ENCODE data around the gene PHKG1. TPM values are rescaled to one million over a fixed set of nuclear protein-coding genes. Genes with fewer than 3 reads are reported as not detected.
A peak's percentile ranks its signal among the peaks of the same experiment; 100 is the strongest.
"Not testable (repeated sequence)": the region's sequence is repeated elsewhere in the genome, so short reads cannot be mapped to it uniquely, and the experiment has no call there.

Gene PHKG1
- total RNA-seq, 1 experiment from 2014 or later = 0.22 TPM

DNA sequence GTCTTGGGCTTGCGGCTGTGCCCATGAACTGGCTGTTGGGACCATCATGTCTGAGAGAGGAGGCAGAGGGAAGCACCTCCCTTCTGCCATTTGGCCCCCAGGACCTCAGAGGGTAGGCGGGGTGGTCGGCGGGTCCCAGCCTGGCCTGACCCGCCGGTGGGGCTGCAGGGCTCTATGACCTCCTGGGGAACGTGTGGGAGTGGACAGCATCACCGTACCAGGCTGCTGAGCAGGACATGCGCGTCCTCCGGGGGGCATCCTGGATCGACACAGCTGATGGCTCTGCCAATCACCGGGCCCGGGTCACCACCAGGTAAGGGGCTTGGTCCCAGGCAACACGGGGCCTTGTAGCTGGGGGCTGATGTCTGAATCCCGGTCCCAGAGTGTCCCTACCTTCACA, 14.6 kb downstream of the PHKG1 start:
- Histone ChIP-seq H3K9me3 (ENCODE audit: low read length) (no peaks in the 10 kb centered on the region), H4K20me1 (ENCODE audit: insufficient read depth, low read depth, low read length) (no peaks in the 10 kb centered on the region), H3K4me1 (ENCODE audit: low read length) (peaks cover 11% of the 10 kb centered on the region), H3K9me2 (replicated peaks; ENCODE audit: insufficient read depth, low read length) (no peaks in the 10 kb centered on the region), H3K36me3 (ENCODE audit: insufficient read depth, low read length) (peaks cover 12% of the 10 kb centered on the region; the same call in 1 of the 2 replicates), H3K4me3 (ENCODE audit: low read length) (no peak overlapping the region), H3K79me2 (ENCODE audit: low read length) (no peaks in the 10 kb centered on the region), H3K27ac (ENCODE audit: low read length) (no peak overlapping the region), H3K9ac (ENCODE audit: low read length) (no peak overlapping the region), H3K27me3 (ENCODE audit: low read length) (no peaks in the 10 kb centered on the region), H2AFZ (ENCODE audit: low read length) (no peak overlapping the region), H3K4me2 (ENCODE audit: low read depth, low read length, poor library complexity, severe bottlenecking) (no peak overlapping the region)
- no peak for DNase-seq

DNA sequence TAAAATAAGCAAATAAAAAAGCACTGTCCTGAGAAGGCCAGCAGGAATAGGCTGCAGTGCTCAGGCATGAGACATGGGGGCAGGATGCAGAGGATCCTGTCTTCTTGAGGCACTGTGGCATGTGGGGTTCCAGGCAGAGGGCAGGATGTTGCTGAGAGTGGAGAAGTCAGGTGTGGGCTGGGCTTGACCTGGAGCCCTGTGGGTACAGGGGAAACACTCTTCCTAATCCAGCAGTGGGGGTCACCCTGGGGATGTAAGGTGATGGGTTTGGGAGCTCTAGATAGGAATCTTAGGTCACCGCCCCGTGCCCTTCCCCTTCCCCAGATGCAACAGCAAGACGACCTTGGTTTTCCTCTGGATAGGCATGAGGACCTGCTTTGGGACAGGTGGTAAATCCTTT, 15.1 kb downstream of the PHKG1 start:
- Histone ChIP-seq H3K4me3 (ENCODE audit: low read length) (no peak overlapping the region), H4K20me1 (ENCODE audit: insufficient read depth, low read depth, low read length) (no peaks in the 10 kb centered on the region), H3K4me1 (ENCODE audit: low read length) (peaks cover 6% of the 10 kb centered on the region), H3K4me2 (ENCODE audit: low read depth, low read length, poor library complexity, severe bottlenecking) (no peak overlapping the region), H3K9ac (ENCODE audit: low read length) (no peak overlapping the region), H3K27ac (ENCODE audit: low read length) (no peak overlapping the region), H3K79me2 (ENCODE audit: low read length) (no peaks in the 10 kb centered on the region), H3K36me3 (ENCODE audit: insufficient read depth, low read length) (peaks cover 16% of the 10 kb centered on the region; the same call in 1 of the 2 replicates), H3K9me2 (replicated peaks; ENCODE audit: insufficient read depth, low read length) (no peaks in the 10 kb centered on the region), H2AFZ (ENCODE audit: low read length) (no peak overlapping the region), H3K9me3 (ENCODE audit: low read length) (no peaks in the 10 kb centered on the region), H3K27me3 (ENCODE audit: low read length) (no peaks in the 10 kb centered on the region)
- DNase-seq = no peak

- Histone ChIP-seq H3K9ac (ENCODE audit: low read length) (no peak overlapping the region), H3K4me3 (ENCODE audit: low read length) (no peak overlapping the region), H3K4me1 (ENCODE audit: low read length) (no peaks in the 10 kb centered on the region), H2AFZ (ENCODE audit: low read length) (no peak overlapping the region), H3K4me2 (ENCODE audit: low read depth, low read length, poor library complexity, severe bottlenecking) (no peak overlapping the region), H3K9me3 (ENCODE audit: low read length) (no peaks in the 10 kb centered on the region), H3K27ac (ENCODE audit: low read length) (no peak overlapping the region), H3K9me2 (replicated peaks; ENCODE audit: insufficient read depth, low read length) (no peaks in the 10 kb centered on the region), H3K79me2 (ENCODE audit: low read length) (no peaks in the 10 kb centered on the region), H3K27me3 (ENCODE audit: low read length) (no peaks in the 10 kb centered on the region), H4K20me1 (ENCODE audit: insufficient read depth, low read depth, low read length) (no peaks in the 10 kb centered on the region), H3K36me3 (ENCODE audit: insufficient read depth, low read length) (peaks cover 17% of the 10 kb centered on the region; the same call in 1 of the 2 replicates)
- peak; percentile 91 for DNase-seq
Measured at GRCh38 chr7:56074371-56074791, 18.4 kb downstream of the PHKG1 start.

DNA sequence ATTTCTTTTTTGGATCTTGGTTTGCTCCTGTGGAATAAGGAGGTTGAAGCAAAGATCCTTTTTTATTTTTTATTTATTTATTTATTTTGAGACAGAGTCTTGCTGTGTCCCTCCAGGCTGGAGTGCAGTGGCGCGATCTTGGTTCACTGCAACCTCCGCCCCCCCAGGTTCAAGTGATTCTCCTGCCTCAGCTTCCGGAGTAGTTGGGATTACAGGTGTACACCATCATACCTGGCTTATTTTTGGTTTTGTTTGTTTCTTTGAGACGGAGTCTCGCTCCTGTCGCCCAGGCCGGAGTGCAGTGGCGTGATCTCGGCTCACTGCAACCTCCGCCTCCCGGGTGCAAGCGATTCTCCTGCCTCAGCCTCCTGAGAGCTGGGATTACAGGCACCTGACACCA, 26.4 kb downstream of the PHKG1 start:
- H2AFZ ChIP-seq (ENCODE audit: low read length); H3K27ac ChIP-seq (ENCODE audit: low read length); H3K9me2 ChIP-seq (replicated peaks; ENCODE audit: insufficient read depth, low read length): not testable (repeated sequence)

DNA sequence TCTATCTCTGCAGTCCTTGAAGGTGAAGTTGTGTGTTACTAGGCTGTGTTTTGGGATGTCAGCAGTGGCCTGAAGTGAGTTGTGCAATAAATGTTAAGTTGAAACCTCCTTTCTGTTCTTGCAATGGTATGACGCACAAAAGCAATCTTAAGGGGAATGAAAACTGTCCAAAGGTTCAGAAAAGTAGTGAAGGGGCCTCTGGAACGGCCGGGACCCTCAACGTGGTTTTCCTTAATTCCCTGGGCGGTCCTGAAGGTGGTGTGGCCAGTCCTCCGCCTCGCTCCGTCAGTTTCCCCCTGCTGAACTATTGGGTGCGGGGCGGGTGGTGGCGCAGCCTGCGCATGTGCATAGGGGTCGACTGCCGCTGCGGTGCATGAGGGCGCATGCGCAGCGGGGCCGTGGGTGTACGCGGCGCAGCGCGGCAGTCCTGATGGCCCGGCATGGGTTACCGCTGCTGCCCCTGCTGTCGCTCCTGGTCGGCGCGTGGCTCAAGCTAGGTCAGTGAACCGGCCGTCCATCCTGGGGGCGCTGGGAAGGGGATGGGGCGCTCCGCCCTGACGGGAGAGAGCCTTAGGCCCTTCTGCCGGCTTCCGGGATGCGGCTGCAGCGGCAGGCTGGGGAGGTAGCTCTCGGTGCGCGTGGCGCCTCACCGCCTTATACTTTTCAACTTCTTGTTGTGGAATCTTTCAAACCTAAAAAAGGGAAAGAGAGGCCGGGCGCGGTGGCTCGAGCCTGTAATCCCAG, 28.7 kb downstream of the PHKG1 start, which contains the start of gene SUMF2:
Gene SUMF2 (plus strand): TSS at position 405 of the 744 bp plus-strand sequence. CDS start 26 bp downstream, at position 431.
- Histone ChIP-seq H3K27me3 (ENCODE audit: low read length) (no peaks in the 10 kb centered on the region), H3K4me3 (ENCODE audit: low read length) (peak within 1 kb of the TSS; percentile 84), H3K4me2 (ENCODE audit: low read depth, low read length, poor library complexity, severe bottlenecking) (peak within 1 kb of the TSS; percentile 89), H3K9me3 (ENCODE audit: low read length) (no peaks in the 10 kb centered on the region), H3K4me1 (ENCODE audit: low read length) (peaks cover 55% of the 10 kb centered on the region), H3K36me3 (ENCODE audit: insufficient read depth, low read length) (peaks cover 44% of the 10 kb centered on the region), H4K20me1 (ENCODE audit: insufficient read depth, low read depth, low read length) (no peaks in the 10 kb centered on the region), H3K9me2 (replicated peaks; ENCODE audit: insufficient read depth, low read length) (no peaks in the 10 kb centered on the region), H2AFZ (ENCODE audit: low read length) (no peak within 1 kb of the TSS; the same call in 1 of the 2 replicates), H3K27ac (ENCODE audit: low read length) (peak within 1 kb of the TSS; percentile 73), H3K79me2 (ENCODE audit: low read length) (peaks cover 40% of the 10 kb centered on the region), H3K9ac (ENCODE audit: low read length) (peak within 1 kb of the TSS; percentile 92)
- DNase-seq = peak; percentile 95

More for the DNA sequence above, 26.4 kb downstream of the PHKG1 start:
- not testable (repeated sequence) for H3K27me3 ChIP-seq (ENCODE audit: low read length); H3K9ac ChIP-seq (ENCODE audit: low read length); H3K4me3 ChIP-seq (ENCODE audit: low read length); DNase-seq; H3K9me3 ChIP-seq (ENCODE audit: low read length); H3K4me2 ChIP-seq (ENCODE audit: low read depth, low read length, poor library complexity, severe bottlenecking); H4K20me1 ChIP-seq (ENCODE audit: insufficient read depth, low read depth, low read length)
- H3K36me3 ChIP-seq (ENCODE audit: insufficient read depth, low read length) = peaks cover 33% of the 10 kb centered on the region
- H3K79me2 ChIP-seq (ENCODE audit: low read length) = peaks cover 37% of the 10 kb centered on the region
- H3K4me1 ChIP-seq (ENCODE audit: low read length) = peaks cover 32% of the 10 kb centered on the region

GRCh38 chr7:56063500-56063881, 29.3 kb downstream of the PHKG1 start:
- Histone ChIP-seq H3K36me3 (ENCODE audit: insufficient read depth, low read length) (peaks cover 45% of the 10 kb centered on the region; the same call in 1 of the 2 replicates), H2AFZ (ENCODE audit: low read length) (no peak overlapping the region), H3K27ac (ENCODE audit: low read length) (peak overlapping the region; percentile 73), H3K4me3 (ENCODE audit: low read length) (peak overlapping the region; percentile 84; the same call in 1 of the 2 replicates), H3K27me3 (ENCODE audit: low read length) (no peaks in the 10 kb centered on the region), H3K79me2 (ENCODE audit: low read length) (peaks cover 42% of the 10 kb centered on the region), H4K20me1 (ENCODE audit: insufficient read depth, low read depth, low read length) (no peaks in the 10 kb centered on the region), H3K4me2 (ENCODE audit: low read depth, low read length, poor library complexity, severe bottlenecking) (peak overlapping the region; percentile 89), H3K4me1 (ENCODE audit: low read length) (peaks cover 59% of the 10 kb centered on the region), H3K9me3 (ENCODE audit: low read length) (no peaks in the 10 kb centered on the region), H3K9me2 (replicated peaks; ENCODE audit: insufficient read depth, low read length) (no peaks in the 10 kb centered on the region), H3K9ac (ENCODE audit: low read length) (peak overlapping the region; percentile 92)
- no peak for DNase-seq

DNA sequence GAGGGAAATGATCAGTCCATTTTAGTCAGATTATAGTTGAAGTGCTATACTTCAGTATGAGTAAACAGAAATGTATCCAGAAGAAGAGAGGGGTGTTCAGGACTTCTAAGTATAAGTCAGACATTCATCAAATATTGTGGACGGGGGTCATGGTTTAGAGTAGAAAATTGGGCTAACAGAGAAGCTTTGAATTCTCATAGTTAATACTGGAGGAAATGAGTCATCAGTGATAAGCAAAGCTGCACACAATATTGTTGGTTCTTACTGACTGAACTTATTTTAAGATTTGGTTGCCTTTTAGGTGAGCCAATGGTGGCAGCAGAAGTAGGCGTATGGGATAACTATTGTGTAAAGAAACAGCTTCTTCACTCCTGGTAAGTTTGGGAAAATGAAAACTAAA, 30.4 kb downstream of the PHKG1 start:
- Histone ChIP-seq H3K36me3 (ENCODE audit: insufficient read depth, low read length) (peaks cover 52% of the 10 kb centered on the region), H3K9me3 (ENCODE audit: low read length) (no peaks in the 10 kb centered on the region), H3K79me2 (ENCODE audit: low read length) (peaks cover 40% of the 10 kb centered on the region)

GRCh38 chr7:56053993-56054392, 38.8 kb downstream of the PHKG1 start:
- no peak for DNase-seq
- Histone ChIP-seq H3K4me2 (ENCODE audit: low read depth, low read length, poor library complexity, severe bottlenecking) (peak overlapping the region; percentile 80), H3K27me3 (ENCODE audit: low read length) (no peaks in the 10 kb centered on the region), H4K20me1 (ENCODE audit: insufficient read depth, low read depth, low read length) (peaks cover 11% of the 10 kb centered on the region), H3K9me3 (ENCODE audit: low read length) (no peaks in the 10 kb centered on the region), H3K9ac (ENCODE audit: low read length) (peak overlapping the region; percentile 93; the same call in 1 of the 2 replicates), H3K4me3 (ENCODE audit: low read length) (no peak overlapping the region), H3K79me2 (ENCODE audit: low read length) (peaks cover 73% of the 10 kb centered on the region), H2AFZ (ENCODE audit: low read length) (no peak overlapping the region), H3K4me1 (ENCODE audit: low read length) (peaks cover 63% of the 10 kb centered on the region), H3K27ac (ENCODE audit: low read length) (peak overlapping the region; percentile 5), H3K36me3 (ENCODE audit: insufficient read depth, low read length) (peaks cover 54% of the 10 kb centered on the region), H3K9me2 (replicated peaks; ENCODE audit: insufficient read depth, low read length) (no peaks in the 10 kb centered on the region)

More for the DNA sequence above, 30.4 kb downstream of the PHKG1 start:
- no peak overlapping the region for H2AFZ ChIP-seq (ENCODE audit: low read length)
- no peaks in the 10 kb centered on the region for H3K9me2 ChIP-seq (replicated peaks; ENCODE audit: insufficient read depth, low read length)
- no peaks in the 10 kb centered on the region for H3K27me3 ChIP-seq (ENCODE audit: low read length)
- H3K9ac ChIP-seq (ENCODE audit: low read length) = no peak overlapping the region
- H3K4me3 ChIP-seq (ENCODE audit: low read length) = no peak overlapping the region
- peak overlapping the region; percentile 12 for H3K4me2 ChIP-seq (ENCODE audit: low read depth, low read length, poor library complexity, severe bottlenecking)
- H3K27ac ChIP-seq (ENCODE audit: low read length) = peak overlapping the region; percentile 73
- H3K4me1 ChIP-seq (ENCODE audit: low read length) = peaks cover 68% of the 10 kb centered on the region
- no peak for DNase-seq
- no peaks in the 10 kb centered on the region for H4K20me1 ChIP-seq (ENCODE audit: insufficient read depth, low read depth, low read length)

All from Karpas-422 (cell line).